Measurements from ENCODE around the gene DOHH.
"Not testable (repeated sequence)": the region's sequence is repeated elsewhere in the genome, so short reads cannot be mapped to it uniquely, and the experiment has no call there.

Gene DOHH

DNA sequence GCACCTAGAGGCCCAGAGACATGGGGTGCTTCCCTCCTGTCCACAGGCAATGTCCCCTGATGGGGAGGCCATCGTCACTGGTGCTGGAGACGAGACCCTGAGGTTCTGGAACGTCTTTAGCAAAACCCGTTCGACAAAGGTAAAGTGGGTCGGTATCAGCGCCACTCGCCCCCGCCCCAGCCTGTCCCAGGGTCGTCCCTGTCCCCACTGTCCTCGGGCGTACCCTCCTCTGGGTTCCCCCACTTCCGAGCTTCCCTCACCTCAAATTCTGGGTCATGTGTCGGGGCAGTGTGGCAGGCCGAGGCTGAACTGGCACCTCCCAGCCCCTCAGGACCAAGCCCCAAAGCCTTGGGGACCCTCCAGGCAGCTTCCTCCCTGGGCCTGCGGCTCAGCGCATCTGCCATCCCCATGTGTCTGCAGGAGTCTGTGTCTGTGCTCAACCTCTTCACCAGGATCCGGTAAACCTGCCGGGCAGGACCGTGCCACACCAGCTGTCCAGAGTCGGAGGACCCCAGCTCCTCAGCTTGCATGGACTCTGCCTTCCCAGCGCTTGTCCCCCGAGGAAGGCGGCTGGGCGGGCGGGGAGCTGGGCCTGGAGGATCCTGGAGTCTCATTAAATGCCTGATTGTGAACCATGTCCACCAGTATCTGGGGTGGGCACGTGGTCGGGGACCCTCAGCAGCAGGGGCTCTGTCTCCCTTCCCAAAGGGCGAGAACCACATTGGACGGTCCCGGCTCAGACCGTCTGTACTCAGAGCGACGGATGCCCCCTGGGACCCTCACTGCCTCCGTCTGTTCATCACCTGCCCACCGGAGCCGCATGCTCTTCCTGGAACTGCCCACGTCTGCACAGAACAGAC is 34.1 kb upstream of the DOHH start:
- no peak for DNase-seq

DNA sequence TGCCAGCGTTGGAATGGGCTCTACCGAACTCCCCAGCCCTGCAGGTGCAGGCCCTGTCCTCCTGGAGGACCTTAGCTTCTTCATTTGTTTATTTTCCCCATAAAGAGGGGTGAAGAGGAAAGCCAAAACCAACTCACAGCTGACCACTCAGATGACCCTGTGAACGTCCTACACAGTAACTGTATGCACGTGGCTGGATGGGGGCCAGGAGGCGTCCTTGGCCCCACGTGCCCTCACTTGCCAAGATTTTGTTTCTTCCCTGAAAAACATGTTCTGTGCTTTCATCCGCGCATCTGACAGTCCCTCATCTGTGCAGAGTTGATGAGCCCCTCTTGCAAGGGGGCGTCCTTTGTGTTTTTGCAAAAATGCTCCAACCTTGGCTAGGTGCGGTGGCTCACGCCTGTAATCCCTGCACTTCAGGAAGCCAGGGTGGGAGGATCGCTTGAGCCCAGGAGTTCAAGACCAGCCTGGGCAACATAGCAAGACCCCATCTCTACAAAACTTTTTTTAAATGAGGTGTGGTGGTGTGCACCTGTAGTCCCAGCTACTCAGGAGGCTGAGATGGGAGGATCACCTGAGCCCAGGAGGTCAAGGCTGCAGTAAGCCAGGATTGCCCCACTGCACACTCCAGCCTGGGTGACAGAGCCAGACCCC is 33.2 kb upstream of the DOHH start:
- DNase-seq: no peak

DNA sequence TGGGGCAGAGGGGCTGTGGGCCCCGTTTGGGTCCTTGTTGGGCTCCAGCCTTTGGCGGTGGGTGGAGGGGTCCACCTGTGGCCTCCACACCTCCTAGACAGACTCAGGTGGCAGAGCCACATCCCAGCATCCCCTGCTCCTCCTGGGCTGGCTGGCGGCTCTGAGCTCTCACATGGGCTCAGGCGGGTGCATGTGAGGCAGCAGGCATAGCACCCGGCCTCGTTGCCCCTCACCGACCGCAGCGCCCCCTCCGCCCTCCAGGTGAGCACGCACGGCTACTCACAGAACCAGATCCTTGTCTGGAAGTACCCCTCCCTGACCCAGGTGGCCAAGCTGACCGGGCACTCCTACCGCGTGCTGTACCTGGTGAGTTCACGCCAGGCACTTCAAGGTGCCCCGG is 32.6 kb upstream of the DOHH start:
- no peak for DNase-seq

DNA sequence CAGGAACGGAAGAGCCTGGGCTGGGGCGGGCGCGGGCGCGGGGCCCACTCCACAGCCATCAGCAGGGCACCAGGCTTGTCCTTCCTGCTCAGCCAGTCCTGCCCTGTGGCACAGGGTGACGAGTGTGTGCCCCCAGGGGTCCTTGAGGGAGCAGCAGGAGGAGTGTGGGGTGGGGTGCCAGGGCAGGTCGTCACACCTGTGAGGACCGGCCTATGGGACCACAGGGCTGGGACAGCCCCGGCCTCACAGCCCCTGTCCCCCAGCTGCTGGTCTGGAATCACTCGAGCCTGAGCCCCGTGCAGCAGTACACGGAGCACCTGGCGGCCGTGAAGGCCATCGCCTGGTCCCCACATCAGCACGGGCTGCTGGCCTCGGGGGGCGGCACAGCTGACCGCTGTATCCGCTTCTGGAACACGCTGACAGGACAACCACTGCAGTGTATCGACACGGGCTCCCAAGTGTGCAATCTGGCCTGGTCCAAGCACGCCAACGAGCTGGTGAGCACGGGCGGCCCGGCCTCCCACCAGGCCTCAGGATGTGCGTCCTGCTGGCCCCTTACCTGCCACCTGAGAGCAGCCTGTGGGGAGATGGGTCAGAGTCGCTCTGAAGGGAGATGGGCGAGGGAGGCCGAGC is 31.8 kb upstream of the DOHH start:
- no peak for DNase-seq

DNA sequence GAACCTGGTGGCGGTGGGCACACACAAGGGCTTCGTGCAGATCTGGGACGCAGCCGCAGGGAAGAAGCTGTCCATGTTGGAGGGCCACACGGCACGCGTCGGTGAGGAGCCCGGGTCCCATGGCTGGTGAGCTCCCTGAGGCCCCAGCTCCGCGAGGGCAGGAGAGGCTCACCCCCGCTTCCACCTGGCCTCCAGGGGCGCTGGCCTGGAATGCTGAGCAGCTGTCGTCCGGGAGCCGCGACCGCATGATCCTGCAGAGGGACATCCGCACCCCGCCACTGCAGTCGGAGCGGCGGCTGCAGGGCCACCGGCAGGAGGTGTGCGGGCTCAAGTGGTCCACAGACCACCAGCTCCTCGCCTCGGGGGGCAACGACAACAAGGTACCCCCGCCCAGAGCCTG is 31.2 kb upstream of the DOHH start:
- DNase-seq: no peak

DNA sequence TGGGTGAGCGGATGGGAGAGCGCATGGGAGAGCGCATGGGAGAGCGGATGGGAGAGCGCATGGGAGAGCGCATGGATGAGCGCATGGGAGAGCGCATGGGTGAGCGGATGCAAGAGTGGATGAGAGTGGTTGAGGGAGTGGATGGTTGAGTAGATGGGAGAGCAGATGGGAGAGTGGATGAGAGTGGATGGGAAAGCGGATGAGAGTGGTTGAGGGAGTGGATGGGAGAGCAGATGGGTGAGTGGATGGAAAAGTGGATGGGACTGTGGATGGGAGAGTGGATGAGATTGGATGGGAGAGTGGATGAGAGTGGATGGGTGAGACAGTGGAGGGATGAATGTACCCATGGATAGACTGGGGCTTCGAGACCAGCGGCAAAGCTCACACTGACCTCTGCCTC is 29.9 kb upstream of the DOHH start:
- no peak for DNase-seq

DNA sequence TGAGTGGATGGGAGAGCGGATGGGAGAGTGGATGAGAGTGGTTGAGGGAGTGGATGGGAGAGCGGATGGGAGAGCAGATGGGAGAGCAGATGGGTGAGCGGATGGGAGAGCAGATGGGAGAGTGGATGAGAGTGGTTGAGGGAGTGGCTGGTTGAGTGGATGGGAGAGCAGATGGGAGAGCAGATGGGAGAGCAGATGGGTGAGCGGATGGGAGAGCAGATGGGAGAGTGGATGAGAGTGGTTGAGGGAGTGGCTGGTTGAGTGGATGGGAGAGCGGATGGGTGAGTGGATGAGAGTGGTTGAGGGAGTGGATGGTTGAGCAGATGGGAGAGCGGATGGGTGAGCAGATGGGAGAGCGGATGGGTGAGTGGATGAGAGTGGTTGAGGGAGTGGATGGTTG is 28.8 kb upstream of the DOHH start:
- DNase-seq: not testable (repeated sequence)

DNA sequence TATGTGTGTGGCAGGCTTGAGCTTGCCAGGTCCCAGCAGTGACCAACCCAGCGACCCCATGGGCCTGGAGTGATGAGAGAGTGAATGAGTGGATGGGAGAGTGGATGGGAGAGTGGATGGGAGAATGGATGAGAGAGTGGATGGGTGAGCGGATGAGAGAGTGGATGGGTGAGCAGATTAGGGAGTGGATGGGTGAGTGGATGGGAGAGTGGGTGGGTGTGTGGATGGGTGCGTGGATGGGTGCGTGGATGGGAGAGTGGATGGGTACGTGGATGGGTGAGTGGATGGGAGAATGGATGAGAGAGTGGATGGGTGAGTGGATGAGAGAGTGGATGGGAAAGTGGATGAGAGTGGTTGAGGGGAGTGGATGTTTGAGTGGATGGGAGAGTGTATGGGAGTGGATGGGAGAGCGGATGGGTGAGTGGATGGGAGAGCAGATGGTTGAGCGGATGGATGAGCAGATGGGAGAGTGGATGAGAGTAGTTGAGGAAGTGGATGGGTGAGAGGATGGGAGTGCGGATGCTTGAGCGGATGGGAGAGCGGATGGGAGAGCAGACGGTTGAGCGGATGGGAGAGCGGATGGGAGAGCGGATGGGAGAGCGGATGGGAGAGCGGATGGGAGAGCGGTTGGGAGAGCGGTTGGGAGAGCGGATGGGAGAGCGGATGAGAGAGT is 28.2 kb upstream of the DOHH start:
- no peak for DNase-seq

DNA sequence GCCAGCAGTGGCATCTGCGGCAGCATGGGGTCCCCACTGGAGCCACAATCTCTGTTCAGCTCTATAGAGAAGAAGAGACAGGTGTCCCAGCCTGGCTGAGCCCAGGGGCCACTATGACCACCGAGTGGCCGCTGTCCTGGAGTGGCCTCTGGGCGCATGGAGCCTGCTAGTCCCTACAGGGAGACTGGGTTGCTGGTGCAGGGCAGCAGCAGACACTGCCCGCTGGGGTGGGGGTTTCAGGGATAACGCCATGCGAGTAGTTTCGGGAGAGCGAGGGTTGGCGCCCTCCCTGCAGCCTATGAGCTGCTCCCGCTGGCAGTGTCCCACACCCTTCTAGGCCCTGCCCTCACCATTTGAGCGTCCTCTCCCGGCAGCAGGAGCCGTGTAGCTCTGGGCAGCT is 27.6 kb upstream of the DOHH start:
- no peak for DNase-seq

DNA sequence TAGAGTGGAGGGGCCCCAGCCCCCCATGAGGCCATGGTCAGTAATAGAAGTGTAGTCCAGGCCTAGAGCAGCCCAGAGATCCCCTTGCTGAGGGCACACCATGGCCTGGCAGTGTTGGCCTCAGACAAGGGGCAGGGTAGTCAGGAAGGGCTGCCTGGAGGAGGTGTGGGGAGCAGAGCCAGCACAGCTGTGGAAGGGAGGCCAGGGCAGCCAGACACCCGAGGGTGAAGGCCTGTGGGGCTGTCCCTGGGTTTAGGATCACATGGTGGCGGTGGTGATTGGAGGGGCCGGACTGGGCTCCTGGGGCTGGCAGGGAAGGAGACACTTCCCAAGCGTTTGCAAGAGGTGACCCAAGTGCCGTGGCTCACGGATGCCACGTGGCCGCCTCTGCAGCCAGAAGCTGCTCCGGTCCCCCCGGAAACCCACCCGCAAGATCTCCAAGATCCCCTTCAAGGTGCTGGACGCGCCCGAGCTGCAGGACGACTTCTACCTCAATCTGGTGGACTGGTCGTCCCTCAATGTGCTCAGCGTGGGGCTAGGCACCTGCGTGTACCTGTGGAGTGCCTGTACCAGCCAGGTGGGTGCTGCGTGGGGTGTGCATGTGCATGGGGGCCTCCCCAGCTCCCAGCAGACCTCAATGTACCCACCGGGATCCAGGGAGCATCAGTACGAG is 26.9 kb upstream of the DOHH start:
- DNase-seq: no peak

DNA sequence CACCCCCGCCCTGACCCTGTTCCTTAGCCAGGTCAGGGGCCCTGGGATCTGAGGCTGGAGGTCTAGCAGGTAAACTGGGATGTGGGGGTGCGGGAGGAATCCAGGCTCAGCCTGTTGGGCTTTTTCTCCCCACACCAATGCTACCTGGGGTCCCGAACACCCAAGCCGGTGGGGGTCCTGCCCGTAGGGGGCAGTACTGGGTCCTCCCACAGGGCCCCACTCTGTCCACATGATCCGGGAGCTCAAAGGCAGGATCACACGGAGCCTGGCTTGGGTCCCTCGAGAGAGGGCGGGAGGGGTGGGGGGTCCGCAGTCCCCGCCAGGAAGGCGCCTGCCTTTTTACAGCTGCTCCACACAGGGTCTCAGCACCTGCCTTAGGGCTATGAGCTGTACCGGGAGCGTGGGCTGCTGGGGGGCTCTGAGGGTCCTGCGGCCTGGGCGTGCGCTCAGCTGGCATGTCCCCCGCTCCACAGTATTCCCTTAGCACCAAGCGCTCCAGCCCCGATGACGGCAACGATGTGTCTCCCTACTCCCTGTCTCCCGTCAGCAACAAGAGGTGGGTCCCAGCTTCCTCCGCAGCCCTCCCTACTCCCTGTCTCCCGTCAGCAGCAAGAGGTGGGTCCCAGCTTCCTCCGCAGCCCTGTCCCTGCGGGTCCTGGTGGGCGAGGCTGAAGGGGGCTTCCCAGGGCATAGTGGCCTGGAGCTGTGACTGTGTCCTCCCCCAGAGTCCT is 26.2 kb upstream of the DOHH start:
- no peak for DNase-seq

DNA sequence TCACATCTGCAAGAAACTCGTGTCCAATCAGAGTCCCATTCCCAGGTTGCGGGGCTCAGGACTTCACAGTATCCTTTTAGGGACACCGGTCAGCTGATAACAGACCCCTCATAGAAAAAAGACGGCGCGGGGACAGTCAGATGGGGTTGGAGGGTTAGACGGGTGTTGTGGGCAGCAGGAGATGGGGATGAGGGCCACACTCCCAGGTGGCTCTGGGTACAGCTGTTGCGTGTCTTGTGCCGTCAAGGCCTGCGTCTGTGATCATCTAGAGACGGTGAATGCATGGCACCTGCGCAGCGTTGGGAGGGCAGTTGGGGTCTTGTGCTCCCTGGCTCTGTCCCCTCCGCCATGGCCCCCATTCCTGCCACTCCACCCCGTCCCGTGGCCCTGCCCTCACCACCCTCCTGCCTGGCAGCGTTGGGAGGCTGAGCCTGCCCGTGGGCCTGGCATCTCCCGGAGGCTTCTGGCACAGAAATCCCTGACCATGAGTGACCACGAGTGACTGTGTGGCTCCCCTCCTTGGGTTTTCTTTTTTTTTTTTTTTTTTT is 24.5 kb upstream of the DOHH start:
- no peak for DNase-seq

DNA sequence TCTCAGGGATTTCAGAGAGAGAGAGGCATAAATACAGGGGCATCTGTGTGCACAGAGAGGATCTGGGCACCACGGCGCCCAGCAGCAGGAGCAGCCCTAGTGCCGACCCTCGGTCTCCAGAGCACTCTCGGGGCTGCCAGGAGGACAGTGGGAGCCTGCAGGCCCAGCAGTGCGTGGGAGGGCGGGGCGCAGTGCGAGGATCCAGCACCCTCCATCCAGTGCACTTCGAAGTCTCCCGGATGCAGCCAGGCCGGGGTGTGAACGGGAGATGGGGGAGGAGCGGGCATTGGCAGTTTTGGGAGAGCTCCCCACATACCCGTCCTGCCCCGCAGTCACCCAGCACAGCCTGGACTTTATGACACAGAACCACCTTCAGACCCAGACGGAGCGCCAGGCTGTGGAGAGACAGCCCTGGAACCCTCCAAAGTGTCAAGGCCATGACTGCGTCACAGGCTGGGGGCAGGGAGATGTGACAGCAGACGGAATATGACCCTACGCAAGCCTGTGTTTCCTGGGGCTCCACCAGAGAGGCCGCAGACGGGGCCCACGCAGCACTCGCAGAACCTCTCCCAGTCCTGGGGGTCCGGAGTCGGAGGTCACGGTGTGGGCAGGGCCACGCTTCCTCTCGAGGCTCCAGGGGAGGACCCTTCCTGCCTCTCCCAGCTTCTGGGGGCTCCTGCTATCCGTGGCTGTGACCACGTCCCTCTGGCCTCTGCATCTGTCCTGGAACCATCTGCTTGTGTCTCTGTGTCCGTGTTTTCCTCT is 23.8 kb upstream of the DOHH start:
- no peak for DNase-seq

DNA sequence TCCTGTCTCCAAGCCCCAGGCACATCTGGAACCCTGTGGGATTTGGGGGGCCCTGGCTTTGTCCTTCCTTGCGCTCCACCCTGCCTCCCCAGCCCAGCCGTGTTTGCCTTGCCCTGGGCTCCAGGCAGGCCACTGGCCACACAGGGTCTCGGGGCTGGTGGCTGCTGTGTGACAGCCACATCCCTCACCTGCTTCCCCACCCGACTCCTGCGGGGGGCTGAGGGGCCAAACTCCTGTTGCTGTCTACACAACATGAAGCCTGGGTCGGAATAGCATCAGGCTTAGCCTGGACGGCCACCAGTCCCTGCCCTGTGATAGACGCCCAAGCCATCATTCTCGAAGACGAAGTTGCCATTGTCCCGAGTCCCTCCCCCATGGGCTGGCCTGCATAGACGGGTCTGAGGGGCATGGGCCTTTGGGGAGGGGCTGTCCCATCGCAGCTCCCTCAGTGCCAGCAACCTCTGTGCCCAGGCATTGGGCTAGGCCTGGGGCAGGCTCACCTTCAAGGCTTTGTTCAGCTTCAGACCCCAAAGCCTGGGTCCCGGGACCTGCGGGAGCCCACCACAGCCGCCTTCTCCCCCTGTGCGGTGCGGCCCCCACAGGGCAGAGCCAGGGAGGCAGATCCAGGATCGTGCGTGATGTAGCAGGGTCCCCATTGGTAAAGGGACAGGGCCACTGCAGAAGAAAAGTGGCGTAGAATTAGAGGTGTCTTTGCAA is 23.0 kb upstream of the DOHH start:
- DNase-seq: no peak

DNA sequence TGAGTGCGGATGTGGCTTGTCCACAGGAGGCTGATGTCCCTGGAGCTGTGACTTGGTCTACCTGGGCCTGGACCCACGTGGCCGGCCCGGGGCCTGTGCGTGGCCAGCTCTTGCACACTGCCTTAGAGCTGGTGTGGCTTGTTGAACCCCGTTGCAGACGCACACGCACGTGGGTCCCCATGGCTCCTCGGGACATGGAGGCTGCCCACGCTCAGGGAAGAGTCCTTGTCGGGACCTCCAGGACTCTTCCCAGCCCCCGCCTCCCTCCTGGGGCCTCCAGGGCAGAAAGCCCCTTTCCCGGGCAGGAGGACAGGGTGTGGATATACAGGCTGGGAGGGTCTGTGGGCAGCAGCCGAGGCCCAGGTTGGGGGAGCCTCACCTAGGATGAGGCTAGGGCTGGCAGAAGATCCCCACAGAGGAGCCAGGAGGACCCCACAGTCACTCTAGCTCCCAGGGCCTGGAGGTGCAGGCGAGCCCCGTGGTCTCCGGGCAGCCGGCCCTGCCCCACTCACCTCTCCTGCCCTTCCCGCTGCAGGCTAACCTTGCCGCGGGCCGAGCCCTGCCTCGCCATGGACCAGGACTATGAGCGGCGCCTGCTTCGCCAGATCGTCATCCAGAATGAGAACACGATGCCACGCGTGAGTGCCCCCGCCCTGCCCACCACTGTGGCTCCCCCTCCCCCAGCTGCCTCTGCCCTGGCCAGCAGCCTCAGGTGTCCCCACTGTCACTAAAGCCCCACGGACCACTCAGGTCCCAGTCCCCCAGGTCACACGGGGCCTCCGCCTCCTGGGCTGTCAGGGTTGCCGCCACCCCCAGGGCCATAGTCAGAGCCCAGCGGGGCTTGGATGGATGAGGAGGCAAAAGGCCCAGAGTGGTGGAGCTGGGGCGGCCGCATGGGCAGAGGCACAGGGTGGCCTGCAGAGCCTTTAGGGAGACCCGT is 22.2 kb upstream of the DOHH start:
- DNase-seq: no peak

DNA sequence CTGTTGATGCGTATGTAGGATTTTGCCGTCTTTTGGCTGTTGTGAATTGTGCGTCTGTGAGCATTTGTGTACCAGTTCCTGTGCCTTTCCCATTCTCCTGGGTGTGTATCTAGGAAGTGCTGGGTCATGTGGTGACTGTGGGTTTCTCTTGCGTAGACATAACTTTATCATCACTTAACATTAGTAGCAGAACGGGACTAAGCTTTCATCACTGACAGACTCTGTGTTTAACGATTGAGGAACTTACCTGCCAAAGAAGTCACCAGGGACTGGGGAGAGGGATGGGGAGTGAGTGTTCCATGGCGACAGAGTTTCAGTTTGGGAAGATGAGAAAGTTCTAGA is 20.6 kb upstream of the DOHH start:
- DNase-seq: peak; percentile 72

DNA sequence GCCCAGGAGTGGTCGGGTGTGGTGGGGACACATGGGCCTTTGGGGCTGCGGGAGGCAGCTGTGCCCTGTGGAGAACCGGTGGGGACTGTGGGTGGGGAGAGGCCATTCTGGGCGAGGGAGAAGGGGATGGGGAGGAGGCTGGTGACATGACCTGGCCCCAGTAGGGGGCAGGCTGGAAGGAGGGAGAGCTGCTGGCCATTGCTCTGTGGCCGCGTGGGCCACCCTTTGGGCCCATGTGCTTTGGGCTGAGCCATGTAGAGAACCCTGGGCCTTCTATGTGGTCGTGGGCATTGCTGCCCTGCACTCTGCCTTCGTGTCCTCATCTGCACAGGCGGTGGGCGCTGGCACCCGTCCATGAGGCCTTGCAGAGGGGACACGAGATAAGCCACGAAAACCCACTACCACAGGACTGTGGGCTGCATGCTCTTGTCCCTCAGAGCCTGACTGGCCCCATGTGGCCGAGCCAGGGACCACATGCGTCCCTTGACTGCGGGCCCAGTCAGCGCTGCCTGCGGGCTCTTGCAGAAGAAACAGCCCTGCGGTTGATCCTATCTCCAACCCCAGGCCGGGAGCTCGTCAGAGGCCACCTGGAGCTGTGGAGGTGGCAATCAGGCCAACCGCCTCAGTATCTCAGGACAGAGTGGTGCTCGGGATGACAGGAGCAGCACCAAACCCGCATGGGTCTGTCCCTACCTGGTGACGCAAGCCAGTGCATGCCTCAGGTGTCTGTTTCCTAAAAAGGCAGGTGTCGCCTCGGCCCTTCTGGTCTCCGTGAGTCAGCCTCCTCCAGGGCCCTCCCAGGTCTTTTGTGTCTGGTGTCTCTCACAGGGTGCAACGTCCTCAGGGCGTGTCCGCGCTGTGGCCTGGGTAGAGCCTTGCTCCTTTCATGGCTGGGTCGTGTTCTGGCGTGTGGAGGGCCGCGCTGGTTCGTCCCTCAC is 20.0 kb upstream of the DOHH start:
- peak; percentile 80 for DNase-seq

DNA sequence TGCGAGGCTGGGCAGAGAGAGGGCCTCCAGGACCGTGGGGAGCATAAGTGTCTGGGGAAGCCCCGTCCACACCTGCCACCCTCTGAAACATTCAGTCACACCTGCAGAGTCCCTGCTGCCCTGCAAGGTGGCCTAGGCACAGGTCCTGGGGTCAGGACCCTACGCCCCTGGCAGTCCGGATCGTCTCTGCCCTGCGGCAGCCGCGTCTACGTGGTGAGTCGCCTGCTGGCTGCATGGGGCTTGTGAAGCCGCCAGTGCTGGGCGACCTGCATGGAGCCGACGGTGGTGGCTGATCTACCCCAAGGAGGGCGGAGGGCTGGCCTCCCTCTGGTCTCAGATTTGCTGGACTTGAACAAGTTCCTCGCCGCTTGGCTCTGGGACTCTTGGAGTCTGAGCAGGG is 18.7 kb upstream of the DOHH start:
- DNase-seq: no peak
